ENCODE results near the gene MAPK8IP3. TPM values are rescaled to one million over a fixed set of nuclear protein-coding genes. Genes with fewer than 3 reads are reported as not detected.

Gene MAPK8IP3
- total RNA-seq, 2 donors from 2014 or later, result 59.9 to 106 TPM

DNA sequence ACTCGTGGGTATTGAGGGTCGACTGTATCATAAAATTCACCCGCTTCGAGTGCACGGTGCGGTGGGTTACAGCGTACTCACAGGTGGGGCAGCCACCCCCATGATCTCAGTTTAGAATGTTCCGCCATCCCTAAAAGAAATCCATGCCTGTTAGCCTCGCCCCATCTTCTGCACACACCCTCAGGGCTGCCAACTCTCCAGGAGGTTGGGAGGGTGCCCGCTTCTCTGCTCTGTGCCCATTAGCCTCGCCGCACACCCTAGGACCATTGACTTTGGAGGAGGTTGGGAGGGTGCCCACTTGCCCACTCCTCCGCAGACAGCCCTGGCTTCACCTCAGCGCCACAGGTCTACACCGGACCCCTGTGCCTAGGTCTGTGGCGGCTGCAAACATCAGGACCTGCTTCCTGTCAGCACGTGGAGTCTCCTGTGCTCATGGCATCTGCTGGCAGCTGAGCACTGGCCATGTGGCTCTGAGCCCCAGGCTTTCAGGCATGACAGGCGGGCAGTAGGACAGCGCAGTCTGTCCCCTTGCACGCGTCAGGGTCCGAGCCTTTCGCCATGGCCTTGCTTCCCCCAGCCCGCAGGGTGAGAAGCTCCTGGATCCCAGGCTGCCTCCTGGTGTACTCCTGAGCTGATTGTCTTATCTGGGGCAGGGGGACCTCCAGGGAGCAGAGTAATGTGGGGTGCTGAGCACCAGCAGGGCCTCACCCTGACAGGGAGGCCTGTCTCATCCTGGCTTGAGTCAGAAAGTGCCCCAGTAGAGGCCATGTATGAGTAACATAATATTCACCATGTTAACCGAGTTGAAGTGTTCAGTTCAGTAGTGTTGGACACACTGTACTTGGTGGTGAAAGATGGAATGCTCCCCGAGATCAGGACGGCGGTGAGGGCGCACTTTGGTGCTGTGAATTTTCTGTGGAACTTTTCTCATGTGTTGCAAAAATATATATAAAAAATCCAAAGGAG lies 43.4 kb downstream of the MAPK8IP3 start:
- peaks cover 55% of the 10 kb centered on the region for H3K36me3 Mint-ChIP-seq (ENCODE audit: low read depth)
- H3K9me3 Mint-ChIP-seq, result no peaks in the 10 kb centered on the region
- H3K4me3 Mint-ChIP-seq, result no peak overlapping the region
- no peaks in the 10 kb centered on the region for H3K27me3 Mint-ChIP-seq
- ATAC-seq (replicated peaks), result peak; percentile 32
- H3K27ac Mint-ChIP-seq, result no peak overlapping the region
- H3K4me1 Mint-ChIP-seq, result no peaks in the 10 kb centered on the region

DNA sequence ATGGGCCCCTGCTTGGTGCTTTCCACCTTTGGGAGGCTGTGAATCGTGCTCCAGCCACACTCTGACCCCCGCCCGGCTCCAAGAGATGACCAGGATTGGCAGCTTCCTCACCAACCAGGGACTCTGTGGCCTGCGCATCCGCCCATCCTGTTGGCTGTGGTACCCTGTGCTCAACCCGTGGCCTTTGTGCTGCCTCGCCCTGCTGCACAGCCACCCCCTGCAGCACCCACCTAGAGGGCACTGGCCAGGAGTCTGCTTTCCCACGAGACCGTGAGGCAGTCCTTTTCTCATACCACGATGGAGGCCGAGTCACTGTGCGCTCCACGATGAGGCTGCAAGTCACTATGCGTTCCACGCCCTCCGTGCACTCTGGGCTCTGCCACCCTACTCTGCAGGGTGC lies 46.0 kb downstream of the MAPK8IP3 start:
- H3K4me3 Mint-ChIP-seq, result no peak overlapping the region
- peaks cover 5% of the 10 kb centered on the region for H3K4me1 Mint-ChIP-seq
- H3K27ac Mint-ChIP-seq, result no peak overlapping the region
- no peak for ATAC-seq (replicated peaks)
- H3K9me3 Mint-ChIP-seq, result no peaks in the 10 kb centered on the region
- no peaks in the 10 kb centered on the region for H3K27me3 Mint-ChIP-seq
- H3K36me3 Mint-ChIP-seq (ENCODE audit: low read depth), result peaks cover 50% of the 10 kb centered on the region

DNA sequence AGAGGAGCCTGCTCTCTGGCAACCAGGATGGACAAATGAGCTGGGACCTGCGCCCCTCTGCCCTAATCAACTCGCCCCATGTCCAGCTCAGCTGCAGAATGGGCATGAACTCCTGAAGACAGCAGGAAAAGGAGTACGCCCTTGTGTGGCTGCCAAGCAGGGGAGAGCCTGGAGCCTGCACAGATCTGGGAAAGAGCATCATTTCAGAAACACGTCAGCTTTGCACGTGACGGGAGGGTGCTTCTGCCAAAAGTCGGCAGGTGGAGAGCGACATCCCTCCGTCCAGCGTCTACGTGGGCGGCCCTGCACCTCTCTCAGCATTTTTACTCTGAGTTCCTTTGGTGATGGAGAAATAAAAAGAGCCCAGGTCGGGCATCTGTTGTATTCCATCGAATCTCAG lies 46.9 kb downstream of the MAPK8IP3 start:
- no peak for ATAC-seq (replicated peaks)
- Mint-ChIP-seq H3K4me3 (no peak overlapping the region), H3K27me3 (no peaks in the 10 kb centered on the region), H3K9me3 (no peaks in the 10 kb centered on the region), H3K36me3 (ENCODE audit: low read depth) (peaks cover 50% of the 10 kb centered on the region), H3K4me1 (peaks cover 5% of the 10 kb centered on the region), H3K27ac (no peak overlapping the region)

DNA sequence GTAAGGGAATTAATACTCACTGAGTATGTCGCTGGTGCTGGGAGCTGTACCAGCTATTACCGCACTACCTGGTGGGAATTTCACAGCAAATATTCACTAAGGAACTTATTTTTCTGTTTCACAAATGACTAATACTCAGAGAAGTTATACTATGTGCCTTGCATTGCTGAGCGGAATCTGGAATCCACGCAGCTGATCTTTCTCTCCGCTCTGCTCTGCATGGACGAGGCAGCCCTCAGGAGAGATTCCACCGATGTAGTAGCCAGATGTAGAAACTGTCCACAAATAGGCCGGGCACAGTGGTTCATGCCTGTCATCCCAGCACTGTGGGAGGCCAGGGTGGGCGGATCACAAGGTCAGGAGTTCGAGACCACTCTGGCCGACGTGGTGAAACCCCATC lies 48.2 kb downstream of the MAPK8IP3 start:
- H3K4me3 Mint-ChIP-seq, result no peak overlapping the region
- no peaks in the 10 kb centered on the region for H3K27me3 Mint-ChIP-seq
- no peak for ATAC-seq (replicated peaks)
- peaks cover 42% of the 10 kb centered on the region for H3K36me3 Mint-ChIP-seq (ENCODE audit: low read depth)
- H3K9me3 Mint-ChIP-seq, result no peaks in the 10 kb centered on the region
- no peak overlapping the region for H3K27ac Mint-ChIP-seq
- H3K4me1 Mint-ChIP-seq, result peaks cover 5% of the 10 kb centered on the region

DNA sequence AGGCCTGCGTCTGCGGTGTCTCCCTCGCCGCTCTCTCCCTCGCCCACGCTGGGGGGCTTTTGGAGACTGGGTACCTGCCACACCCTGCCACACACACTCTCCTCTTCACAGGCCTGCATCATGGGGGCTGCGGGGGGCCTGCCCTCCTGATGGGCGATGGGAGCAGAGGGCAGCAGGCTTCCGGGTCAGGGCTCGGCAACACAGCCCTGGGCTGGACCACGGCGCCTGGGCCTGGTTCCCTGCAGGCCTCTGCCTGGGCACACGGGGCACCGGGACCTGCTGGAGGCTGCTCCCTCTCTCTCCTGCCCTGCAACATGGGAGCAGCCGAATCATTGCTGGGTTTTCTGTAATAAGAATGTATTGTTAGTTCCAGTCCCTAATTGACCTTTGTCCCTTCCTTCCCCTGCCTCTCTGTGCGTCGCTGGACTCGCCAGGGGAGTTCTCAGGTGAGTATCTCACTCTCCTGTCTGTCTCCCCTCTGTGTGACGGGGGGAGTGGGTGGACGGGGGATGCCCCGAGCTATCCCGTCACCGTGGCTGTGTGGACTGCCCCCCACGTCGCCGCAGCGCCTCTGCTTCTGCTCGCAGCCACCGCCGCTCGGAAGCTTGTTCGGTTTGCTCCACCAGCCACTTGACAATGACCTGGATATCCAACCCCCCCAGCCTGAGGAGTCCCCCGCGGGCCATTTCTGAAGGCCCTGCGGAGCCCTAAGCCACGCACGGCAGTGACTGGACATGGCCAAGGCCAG lies 51.9 kb downstream of the MAPK8IP3 start:
- Mint-ChIP-seq H3K27me3 (no peaks in the 10 kb centered on the region), H3K4me1 (peaks cover 5% of the 10 kb centered on the region), H3K4me3 (no peak overlapping the region), H3K9me3 (no peaks in the 10 kb centered on the region), H3K27ac (peak overlapping the region; percentile 48), H3K36me3 (ENCODE audit: low read depth) (peaks cover 39% of the 10 kb centered on the region)
- ATAC-seq (replicated peaks), result no peak

DNA sequence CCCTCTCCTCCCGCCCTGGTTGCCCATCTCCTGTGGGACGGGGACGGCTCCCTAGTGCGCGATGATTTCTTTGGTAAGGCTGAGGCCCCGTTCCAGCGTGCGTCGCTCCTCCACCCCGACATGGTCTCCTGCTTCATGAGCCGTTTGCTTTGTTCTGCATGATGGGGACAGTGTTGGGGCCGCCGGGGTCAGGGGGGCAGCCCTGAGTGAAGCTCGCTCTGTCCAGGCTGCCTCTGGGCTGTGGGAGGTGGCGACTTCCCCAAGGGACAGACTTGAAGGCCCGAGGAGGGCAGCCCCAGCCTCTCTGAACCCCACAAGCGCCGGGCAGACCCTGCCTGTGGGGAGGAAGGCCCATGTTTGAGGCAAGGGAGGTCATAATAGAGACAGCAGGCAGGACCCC lies 52.9 kb downstream of the MAPK8IP3 start:
- no peak overlapping the region for H3K27ac Mint-ChIP-seq
- H3K9me3 Mint-ChIP-seq, result no peaks in the 10 kb centered on the region
- no peaks in the 10 kb centered on the region for H3K27me3 Mint-ChIP-seq
- no peak overlapping the region for H3K4me3 Mint-ChIP-seq
- no peak for ATAC-seq (replicated peaks)
- peaks cover 5% of the 10 kb centered on the region for H3K4me1 Mint-ChIP-seq
- peaks cover 30% of the 10 kb centered on the region for H3K36me3 Mint-ChIP-seq (ENCODE audit: low read depth)

DNA sequence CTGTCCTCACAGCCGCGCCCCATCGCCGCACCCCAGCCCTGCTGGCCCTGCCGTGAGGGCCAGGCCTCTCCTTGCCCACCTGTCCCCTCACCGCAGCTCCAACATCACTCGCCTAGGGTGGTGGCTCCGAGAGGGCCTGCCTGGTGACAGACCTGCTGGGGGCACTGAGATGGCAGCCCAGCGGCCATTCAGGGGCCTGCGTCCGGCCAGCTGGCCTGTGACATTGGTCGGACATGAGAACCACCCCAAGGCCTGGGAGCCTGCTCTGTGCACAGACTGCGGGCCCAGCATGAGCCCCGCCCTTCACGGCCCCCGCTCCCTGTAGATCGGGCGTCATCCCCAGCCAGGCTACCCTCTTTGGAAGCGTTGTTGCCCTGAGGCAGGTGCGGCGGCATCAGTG lies 53.5 kb downstream of the MAPK8IP3 start:
- Mint-ChIP-seq H3K9me3 (no peaks in the 10 kb centered on the region), H3K36me3 (ENCODE audit: low read depth) (peaks cover 25% of the 10 kb centered on the region), H3K4me3 (no peak overlapping the region), H3K4me1 (peaks cover 5% of the 10 kb centered on the region), H3K27me3 (no peaks in the 10 kb centered on the region), H3K27ac (no peak overlapping the region)
- ATAC-seq (replicated peaks), result no peak

DNA sequence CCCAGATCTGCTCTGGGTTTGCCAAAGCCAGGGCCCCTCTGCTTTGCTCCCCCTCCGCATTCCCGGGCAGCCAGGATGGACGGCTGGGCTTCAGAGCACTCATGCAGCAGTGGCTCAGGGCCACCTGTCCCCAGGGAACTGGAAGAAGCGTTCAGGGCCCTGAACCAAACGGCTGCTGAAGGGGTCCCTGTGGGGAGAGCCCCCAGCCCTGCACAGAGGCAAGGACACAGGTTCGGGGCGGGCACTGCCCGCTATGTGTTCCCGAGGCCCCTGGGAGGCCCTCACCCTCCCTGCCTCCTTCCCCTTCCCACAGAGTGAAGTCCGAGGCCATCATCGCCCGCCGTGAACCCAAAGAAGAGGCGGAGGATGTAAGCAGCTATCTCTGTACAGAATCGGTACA lies 54.9 kb downstream of the MAPK8IP3 start:
- Mint-ChIP-seq H3K9me3 (no peaks in the 10 kb centered on the region), H3K27ac (no peak overlapping the region), H3K27me3 (no peaks in the 10 kb centered on the region), H3K4me1 (peaks cover 5% of the 10 kb centered on the region), H3K4me3 (no peak overlapping the region), H3K36me3 (ENCODE audit: low read depth) (peaks cover 12% of the 10 kb centered on the region)
- no peak for ATAC-seq (replicated peaks)

DNA sequence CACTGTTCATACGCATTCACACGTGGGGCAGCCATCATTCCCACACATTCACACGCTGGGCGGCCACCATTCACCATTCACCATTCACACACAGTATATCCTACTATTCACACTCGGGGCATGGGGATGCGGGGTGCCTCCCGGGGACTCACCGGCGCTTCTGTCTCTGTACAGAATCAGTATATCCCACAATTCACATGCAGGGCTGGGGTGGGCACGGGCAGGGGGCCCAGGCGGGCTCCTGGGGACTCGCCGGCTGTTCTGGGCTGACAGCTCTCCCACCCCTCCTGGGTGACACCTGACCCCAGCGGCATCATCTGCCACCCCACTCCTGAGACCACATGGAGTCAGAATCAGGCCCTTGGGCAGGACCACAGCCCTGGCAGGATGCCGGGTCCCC lies 55.8 kb downstream of the MAPK8IP3 start:
- no peaks in the 10 kb centered on the region for H3K9me3 Mint-ChIP-seq

DNA sequence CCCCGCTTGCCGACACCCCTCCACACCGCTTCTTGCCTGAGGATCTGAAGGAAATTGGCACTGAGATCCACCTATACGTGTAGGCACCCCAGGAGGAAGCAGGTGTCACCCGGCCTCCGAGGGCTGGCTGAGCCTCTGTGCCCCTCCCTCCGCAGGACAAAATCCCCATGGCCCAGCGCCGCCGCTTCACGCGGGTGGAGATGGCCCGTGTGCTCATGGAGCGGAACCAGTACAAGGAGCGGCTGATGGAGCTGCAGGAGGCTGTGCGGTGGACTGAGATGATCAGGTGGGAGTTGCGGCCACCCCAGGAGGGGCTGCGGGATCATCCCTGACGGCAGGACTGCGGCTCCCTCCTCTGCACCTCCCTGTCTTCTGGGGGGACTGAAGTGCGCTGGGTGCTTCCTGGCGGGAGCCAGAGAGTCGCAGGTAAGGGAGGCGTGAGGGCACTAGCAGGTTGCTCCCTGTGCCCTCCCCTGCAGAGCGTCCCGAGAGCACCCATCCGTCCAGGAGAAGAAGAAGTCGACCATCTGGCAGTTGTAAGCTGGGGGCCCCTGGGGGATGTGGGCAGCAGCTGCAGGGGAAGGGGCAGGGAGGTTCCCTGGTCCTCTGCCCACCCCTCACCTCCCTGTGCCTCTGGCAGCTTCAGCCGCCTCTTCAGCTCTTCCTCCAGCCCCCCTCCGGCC lies 56.3 kb downstream of the MAPK8IP3 start:
- H3K27ac Mint-ChIP-seq, result no peak overlapping the region
- peaks cover 18% of the 10 kb centered on the region for H3K36me3 Mint-ChIP-seq (ENCODE audit: low read depth)
- H3K4me1 Mint-ChIP-seq, result no peaks in the 10 kb centered on the region
- no peak overlapping the region for H3K4me3 Mint-ChIP-seq
- no peak for ATAC-seq (replicated peaks)
- H3K9me3 Mint-ChIP-seq, result no peaks in the 10 kb centered on the region
- H3K27me3 Mint-ChIP-seq, result no peaks in the 10 kb centered on the region

More for the DNA sequence above, 55.8 kb downstream of the MAPK8IP3 start:
- no peak for ATAC-seq (replicated peaks)
- Mint-ChIP-seq H3K4me1 (peaks cover 2% of the 10 kb centered on the region), H3K36me3 (ENCODE audit: low read depth) (peaks cover 12% of the 10 kb centered on the region), H3K4me3 (no peak overlapping the region), H3K27ac (no peak overlapping the region), H3K27me3 (no peaks in the 10 kb centered on the region)

DNA sequence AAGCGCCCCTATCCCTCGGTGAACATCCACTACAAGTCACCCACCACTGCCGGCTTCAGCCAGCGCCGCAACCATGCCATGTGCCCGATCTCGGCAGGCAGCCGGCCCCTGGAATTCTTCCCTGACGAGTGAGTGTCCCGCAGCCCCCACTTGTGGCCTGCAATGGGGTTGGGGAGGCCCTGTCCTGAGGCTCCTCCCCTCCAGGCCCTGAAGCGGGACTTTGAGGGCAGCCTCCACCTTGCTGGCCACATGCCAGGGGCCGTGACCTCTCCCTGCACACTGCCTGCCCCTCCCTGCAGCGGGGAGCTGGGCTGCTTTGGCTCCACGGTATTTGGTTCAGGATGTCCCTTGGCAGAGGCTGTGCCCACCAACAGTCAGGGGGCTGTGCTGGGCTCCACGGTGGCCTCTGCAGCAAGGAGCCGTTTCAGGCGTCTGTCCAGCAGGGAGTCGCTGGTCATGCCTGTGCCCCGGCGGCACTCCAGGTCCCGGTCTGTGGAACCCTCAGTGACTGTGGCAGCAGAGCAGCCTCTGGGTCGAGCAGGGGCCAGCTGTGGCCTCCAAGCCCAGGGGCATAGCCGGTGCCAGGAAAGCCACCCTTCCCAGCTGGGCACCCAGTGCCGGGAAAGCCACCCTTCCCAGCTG lies 57.0 kb downstream of the MAPK8IP3 start:
- Mint-ChIP-seq H3K27ac (no peak overlapping the region), H3K4me1 (no peaks in the 10 kb centered on the region), H3K27me3 (no peaks in the 10 kb centered on the region), H3K36me3 (ENCODE audit: low read depth) (peaks cover 21% of the 10 kb centered on the region), H3K9me3 (no peaks in the 10 kb centered on the region), H3K4me3 (no peak overlapping the region)
- no peak for ATAC-seq (replicated peaks)

DNA sequence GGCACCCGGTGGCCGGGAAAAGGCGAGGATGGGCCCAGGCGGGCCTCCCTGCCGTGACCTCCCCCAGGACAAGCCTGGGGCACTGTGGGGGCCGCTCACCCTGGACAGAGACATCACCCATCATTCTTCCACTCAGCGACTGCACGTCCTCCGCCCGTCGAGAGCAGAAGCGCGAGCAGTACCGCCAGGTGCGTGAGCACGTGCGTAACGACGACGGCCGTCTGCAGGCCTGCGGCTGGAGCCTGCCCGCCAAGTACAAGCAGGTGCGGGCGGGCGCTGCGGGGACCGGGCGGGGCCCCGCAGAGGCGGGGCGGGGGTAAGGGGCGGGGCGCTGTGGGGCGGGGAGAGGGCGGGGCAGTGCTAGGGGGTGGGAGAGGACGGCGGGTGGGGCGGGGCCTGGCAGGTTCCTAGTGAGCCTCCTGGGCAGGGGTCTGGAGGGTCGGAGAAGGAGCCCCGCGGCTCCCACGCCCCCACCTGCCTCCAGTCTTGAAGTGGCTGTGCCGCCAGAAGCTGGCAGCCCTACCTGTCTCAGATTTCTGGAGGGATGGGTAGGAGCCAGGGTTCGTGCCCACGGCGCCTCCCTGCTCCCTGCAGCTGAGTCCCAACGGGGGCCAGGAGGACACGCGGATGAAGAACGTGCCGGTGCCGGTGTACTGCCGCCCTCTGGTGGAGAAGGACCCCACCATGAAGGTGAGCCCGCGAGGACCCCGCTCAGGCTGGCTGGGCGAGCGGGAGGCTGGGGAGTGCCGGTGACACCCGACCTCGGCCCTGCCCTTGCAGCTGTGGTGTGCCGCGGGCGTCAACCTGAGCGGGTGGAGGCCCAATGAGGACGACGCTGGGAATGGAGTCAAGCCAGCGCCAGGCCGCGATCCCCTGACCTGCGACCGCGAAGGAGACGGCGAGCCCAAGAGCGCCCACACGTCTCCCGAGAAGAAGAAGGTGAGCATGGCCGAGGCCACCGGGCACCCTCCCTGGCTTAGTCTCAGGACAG lies 57.8 kb downstream of the MAPK8IP3 start:
- no peak overlapping the region for H3K4me3 Mint-ChIP-seq
- H3K9me3 Mint-ChIP-seq, result no peaks in the 10 kb centered on the region
- H3K36me3 Mint-ChIP-seq (ENCODE audit: low read depth), result peaks cover 27% of the 10 kb centered on the region
- H3K27me3 Mint-ChIP-seq, result no peaks in the 10 kb centered on the region
- H3K27ac Mint-ChIP-seq, result no peak overlapping the region
- no peaks in the 10 kb centered on the region for H3K4me1 Mint-ChIP-seq
- ATAC-seq (replicated peaks), result no peak

DNA sequence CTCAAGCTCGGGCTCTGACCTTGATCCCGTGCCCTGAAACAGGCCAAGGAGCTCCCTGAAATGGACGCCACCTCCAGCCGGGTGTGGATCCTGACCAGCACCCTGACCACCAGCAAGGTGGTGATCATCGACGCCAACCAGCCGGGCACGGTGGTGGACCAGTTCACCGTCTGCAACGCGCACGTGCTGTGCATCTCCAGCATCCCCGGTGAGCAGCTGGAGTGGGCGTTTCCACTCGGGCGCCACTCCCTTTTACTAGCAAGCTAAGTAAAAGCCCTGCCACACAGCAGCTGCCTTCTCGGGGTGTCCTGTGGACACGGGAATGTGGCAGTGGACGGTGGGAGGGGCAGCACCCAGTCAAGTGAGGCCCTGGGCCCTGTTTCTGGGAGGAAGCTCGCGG lies 59.0 kb downstream of the MAPK8IP3 start:
- peaks cover 31% of the 10 kb centered on the region for H3K36me3 Mint-ChIP-seq (ENCODE audit: low read depth)
- no peaks in the 10 kb centered on the region for H3K27me3 Mint-ChIP-seq
- no peak for ATAC-seq (replicated peaks)
- H3K4me1 Mint-ChIP-seq, result no peaks in the 10 kb centered on the region
- no peak overlapping the region for H3K27ac Mint-ChIP-seq
- no peaks in the 10 kb centered on the region for H3K9me3 Mint-ChIP-seq
- H3K4me3 Mint-ChIP-seq, result no peak overlapping the region

All from activated T-helper 17 cell treated with anti-CD3 and anti-CD28 coated beads, Interleukin-2, amount 50 U/mL, for 72 hours (primary cell).